SK-N-SH (cell line): Measurements from ENCODE around the gene CMYA5. TPM values are rescaled to one million over a fixed set of nuclear protein-coding genes. Genes with fewer than 3 reads are reported as not detected.

Experiments
- CTCF ChIA-PET: fragments of 300-600, 350-600 bp; formaldehyde crosslinking; extraction: SDS; loops from one replicate; lab custom pipeline; 2021; lab: Yijun Ruan, JAX
- POLR2A ChIA-PET: fragments of 350-600 bp; sonication (Branson Sonifier 250); formaldehyde crosslinking; extraction: SDS; loops from one replicate; lab custom pipeline; 2020; ENCODE audit warnings: antibody characterized with exemption, inconsistent platforms; lab: Yijun Ruan, JAX
- DNase-seq: peaks from one replicate; pipeline ENCODE4 v3.0.0; 2012
- H2AFZ ChIP-seq: fragments of 200-600 bp; sonication (generic); 2 replicates; pipeline ENCODE4 v1.8.1; 2016; ENCODE audit warnings: antibody characterized with exemption, mild to moderate bottlenecking, low read depth
- H3F3A ChIP-seq: fragments of 200-600 bp; sonication (generic); replicated peaks from 2 replicates; pipeline ENCODE3; 2016; ENCODE audit warnings: antibody characterized with exemption, mild to moderate bottlenecking; ENCODE audit not compliant: insufficient read depth
- H3K27ac ChIP-seq, 2 experiments: fragments of 200-500 bp in 1 of 2; fragments of 200-600 bp in 1 of 2; sonication (Bioruptor generic) in 1 of 2; sonication (generic), shearing (Covaris generic) in 1 of 2; 2 replicates each; pipeline versions ENCODE4 v1.5.1 to v1.6.1; 2014 to 2016; ENCODE audit warnings: low read depth in 2 of 2, inconsistent platforms in 1 of 2, low read length in 1 of 2, mild to moderate bottlenecking in 1 of 2, mixed read lengths in 1 of 2
- H3K27me3 ChIP-seq: fragments of 200-600 bp; sonication (generic), shearing (Covaris generic); 2 replicates; pipeline ENCODE4 v1.6.1; 2016; ENCODE audit warnings: mixed run types; ENCODE audit not compliant: insufficient read depth
- H3K36me3 ChIP-seq, 2 experiments: fragments of 200-500 bp in 1 of 2; fragments of 200-600 bp in 1 of 2; sonication (Bioruptor generic) in 1 of 2; sonication (generic) in 1 of 2; replicated peaks in 1 of 2; 2 replicates each; pipeline versions ENCODE3 to v1.5.1; 2014 to 2016; ENCODE audit warnings: low read length in 1 of 2, mild to moderate bottlenecking in 1 of 2; ENCODE audit not compliant: insufficient read depth in 2 of 2, control insufficient read depth in 1 of 2
- H3K4me1 ChIP-seq, 2 experiments: fragments of 200-500 bp in 1 of 2; fragments of 200-600 bp in 1 of 2; sonication (Bioruptor generic) in 1 of 2; sonication (generic), shearing (Covaris generic) in 1 of 2; 2 replicates each; pipeline versions ENCODE4 v1.5.1 to v1.6.1; 2014 to 2016; ENCODE audit warnings: low read depth in 1 of 2, low read length in 1 of 2, mixed run types in 1 of 2; ENCODE audit not compliant: insufficient read depth in 2 of 2, control insufficient read depth in 1 of 2
- H3K4me2 ChIP-seq: fragments of 200-600 bp; sonication (generic), shearing (Covaris generic); 2 replicates; pipeline ENCODE4 v1.6.1; 2017; ENCODE audit warnings: mixed run types
- H3K4me3 ChIP-seq, 2 experiments: fragments of 200-500 bp in 1 of 2; fragments of 200-600 bp in 1 of 2; sonication (Bioruptor generic) in 1 of 2; sonication (generic), shearing (Covaris generic) in 1 of 2; 2 replicates each; pipeline versions ENCODE4 v1.5.1 to v1.8.1; 2014 to 2016; ENCODE audit warnings: low read depth in 2 of 2, inconsistent platforms in 1 of 2, low read length in 1 of 2, mild to moderate bottlenecking in 1 of 2, mixed read lengths in 1 of 2, moderate library complexity in 1 of 2
- H3K79me2 ChIP-seq: fragments of 200-600 bp; sonication (generic); 2 replicates; pipeline ENCODE4 v1.8.1; 2017; ENCODE audit warnings: mild to moderate bottlenecking; ENCODE audit not compliant: insufficient read depth
- H3K9ac ChIP-seq: fragments of 200-600 bp; sonication (generic); 2 replicates; pipeline ENCODE4 v1.6.1; 2017; ENCODE audit warnings: mixed run types
- H3K9me2 ChIP-seq: fragments of 200-600 bp; sonication (generic); 2 replicates; pipeline ENCODE4 v1.6.1; 2017; ENCODE audit warnings: mixed run types
- H3K9me3 ChIP-seq: fragments of 200-600 bp; sonication (generic); 2 replicates; pipeline ENCODE4 v1.6.1; 2017; ENCODE audit warnings: mixed run types, mild to moderate bottlenecking, moderate library complexity
- H4K20me1 ChIP-seq: fragments of 200-600 bp; sonication (generic); 2 replicates; pipeline ENCODE4 v1.6.1; 2017; ENCODE audit warnings: mild to moderate bottlenecking, mixed run types; ENCODE audit not compliant: insufficient read depth
- CHD2 ChIP-seq: fragments of 150-350 bp; IDR thresholded peaks from 2 replicates; pipeline ENCODE4 v1.6.1; 2018; ENCODE audit warnings: low read length; ENCODE audit not compliant: partially characterized antibody
- ELF1 ChIP-seq: IDR thresholded peaks from 2 replicates; pipeline ENCODE4 v1.4.0; 2012
- EP300 ChIP-seq, 2 experiments: IDR thresholded peaks; 2 replicates each; pipeline versions ENCODE4 v1.4.0 to v1.6.1; 2012; ENCODE audit warnings: borderline replicate concordance in 1 of 2, low read depth in 1 of 2, low read length in 1 of 2
- EZH2phosphoT487 ChIP-seq: fragments of 200-600 bp; sonication (generic); IDR thresholded peaks from 2 replicates; pipeline ENCODE4 v1.6.1; 2017; ENCODE audit warnings: low read depth, mixed run types, mild to moderate bottlenecking, antibody characterized with exemption, moderate library complexity, borderline replicate concordance
- GABPA ChIP-seq: IDR thresholded peaks from 2 replicates; pipeline ENCODE4 v1.4.0; 2012; ENCODE audit warnings: low read depth, mild to moderate bottlenecking
- GATA2 ChIP-seq: sonication (generic); formaldehyde crosslinking; IDR thresholded peaks from 2 replicates; pipeline ENCODE4 v1.5.0; 2020; ENCODE audit warnings: mild to moderate bottlenecking, missing genetic modification reagents
- JUND ChIP-seq: IDR thresholded peaks from 2 replicates; pipeline ENCODE4 v1.4.0; 2012
- MXI1 ChIP-seq: IDR thresholded peaks from 2 replicates; pipeline ENCODE4 v1.6.1; 2012; ENCODE audit warnings: mild to moderate bottlenecking, low read depth, low read length, improper control_type of control experiment
- NFIC ChIP-seq: IDR thresholded peaks from 2 replicates; pipeline ENCODE4 v1.4.0; 2012; ENCODE audit warnings: borderline replicate concordance
- RAD21 ChIP-seq: IDR thresholded peaks from 2 replicates; pipeline ENCODE4 v1.6.1; 2012; ENCODE audit warnings: mild to moderate bottlenecking, low read length
- RCOR1 ChIP-seq: fragments of 150-350 bp; IDR thresholded peaks from 2 replicates; pipeline ENCODE4 v1.6.1; 2017; ENCODE audit warnings: antibody characterized with exemption, low read length
- TAF1 ChIP-seq: IDR thresholded peaks from 2 replicates; pipeline ENCODE4 v1.6.1; 2012; ENCODE audit warnings: low read depth, mild to moderate bottlenecking, low read length, moderate library complexity, borderline replicate concordance
- TCF12 ChIP-seq: IDR thresholded peaks from 2 replicates; pipeline ENCODE4 v1.4.0; 2012
- USF1 ChIP-seq: IDR thresholded peaks from 2 replicates; pipeline ENCODE4 v1.4.0; 2012; ENCODE audit warnings: low read depth, borderline replicate concordance
- WGBS: methylation state at CpG from one replicate; pipeline ENCODE4 v1.1.6; 2017; ENCODE audit warnings: low lambda C conversion rate; 5-methylcytosine and 5-hydroxymethylcytosine counted together
- polyA plus RNA-seq, 3 experiments: library from polyadenylated mRNA; depleted of rRNA; stranded (reverse); fragments of >200 nt; gene quantifications; 2 replicates each; pipeline ENCODE4 v1.2.3, GENCODE V29; 2012

Gene CMYA5
- polyA plus RNA-seq, 1 of the 3 experiments (the other 2 are of a cell fraction): 0.12 TPM

GRCh38 chr5:79694183-79694582 is 4.5 kb downstream of the CMYA5 start:
- TF ChIP-seq RCOR1 (no peak), TCF12 (no peak), MXI1 (no peak), NFIC (no peak)

DNA sequence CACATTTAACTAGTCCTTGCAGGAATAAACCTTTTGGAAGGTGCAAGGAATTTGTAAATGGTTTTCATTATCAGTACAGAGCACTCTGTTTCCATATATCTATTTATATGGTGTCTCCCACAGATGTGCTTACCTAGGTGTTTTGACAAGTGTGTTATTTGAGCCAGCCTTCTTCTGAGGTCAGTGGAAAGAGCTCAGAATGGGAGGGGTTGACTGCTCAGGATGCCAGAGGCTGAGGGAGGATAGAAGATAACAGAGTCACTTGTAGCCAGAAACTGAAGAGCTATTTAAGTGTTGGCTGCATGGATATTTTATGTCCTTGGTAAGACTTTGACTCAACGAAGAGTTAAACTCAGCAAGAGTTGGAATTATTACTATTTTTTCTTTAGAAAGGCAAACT is 5.0 kb downstream of the CMYA5 start:
- Histone ChIP-seq H3K9ac (no peak overlapping the region), H3K9me3 (no peaks in the 10 kb centered on the region), H3K27ac (no peak overlapping the region), H3F3A (no peaks in the 10 kb centered on the region), H3K36me3 (peaks cover 0 to 4% of the 10 kb centered on the region in 2 experiments), H3K27me3 (no peaks in the 10 kb centered on the region), H2AFZ (no peak overlapping the region), H3K4me1 (no peaks in the 10 kb centered on the region), H3K79me2 (no peaks in the 10 kb centered on the region), H4K20me1 (no peaks in the 10 kb centered on the region), H3K9me2 (no peaks in the 10 kb centered on the region)
- POLR2A ChIA-PET: no interaction called here
- CTCF ChIA-PET: interaction anchor here (0.5 to 2.3 kb wide), 3 partner anchors 9 to 163 kb away, joined by 3 to 8 read pairs (median 5); no protein-coding TSS in a partner anchor
- 96% methylated on average over 1 of the region's 1 CpG for WGBS
- TF ChIP-seq JUND (no peak), CHD2 (no peak), EZH2phosphoT487 (no peak), RAD21 (no peak), GABPA (no peak), EP300 (IDR thresholded peaks at IDR 0.05; ENCODE audit: borderline replicate concordance in 1 of 2, low read depth in 1 of 2, low read length in 1 of 2) (no peak), NFIC (no peak), GATA2 (no peak), USF1 (no peak), ELF1 (no peak), TAF1 (no peak)
- TF ChIP-seq, all 33 proteins: peak for 0
- Histone ChIP-seq H3K4me3 (no peak overlapping the region), H3K4me2 (no peak overlapping the region)
- DNase-seq: no peak

More at GRCh38 chr5:79694183-79694582, 4.5 kb downstream of the CMYA5 start:
- no peak for DNase-seq
- ChIA-PET POLR2A (no interaction called here), CTCF (interaction anchor here (0.5 to 2.3 kb wide), 4 partner anchors 9 to 164 kb away, joined by 3 to 8 read pairs (median 4); no protein-coding TSS in a partner anchor)
- Histone ChIP-seq H3K79me2 (no peaks in the 10 kb centered on the region), H3K27ac (no peak overlapping the region), H3K4me3 (no peak overlapping the region), H4K20me1 (no peaks in the 10 kb centered on the region), H2AFZ (no peak overlapping the region), H3F3A (no peaks in the 10 kb centered on the region), H3K9ac (no peak overlapping the region), H3K9me3 (no peaks in the 10 kb centered on the region), H3K27me3 (no peaks in the 10 kb centered on the region), H3K4me2 (no peak overlapping the region), H3K36me3 (peaks cover 3 to 4% of the 10 kb centered on the region in 2 experiments), H3K9me2 (no peaks in the 10 kb centered on the region), H3K4me1 (no peaks in the 10 kb centered on the region)
- WGBS: 96% methylated on average over 1 of the region's 1 CpG
